Activated naive CD4-positive, alpha-beta T cell treated with anti-CD3 and anti-CD28 coated beads, Interleukin-2, amount 10 ng/mL, durations not matched to agents 7 days and 5 days (primary cell): Measurements from ENCODE around the gene MIB1.

Experiments
- CTCF ChIA-PET: fragments of 350-600 bp; sonication (Branson Sonifier 250); formaldehyde crosslinking; loops from one replicate; lab custom pipeline; 2021; ENCODE audit warnings: antibody characterized with exemption; lab: Charles Lee
- DNase-seq: peaks from one replicate; pipeline ENCODE4 v3.0.0-alpha.2; 2020
- H3K27ac Mint-ChIP-seq: one replicate; pipeline ENCODE4 v1.8.0; 2021; ENCODE audit warnings: mild to moderate bottlenecking, moderate library complexity, mixed read lengths
- H3K27me3 Mint-ChIP-seq: one replicate; pipeline ENCODE4 v1.8.0; 2021; ENCODE audit warnings: mild to moderate bottlenecking, mixed read lengths
- H3K36me3 Mint-ChIP-seq: one replicate; pipeline ENCODE4 v1.8.0; 2021; ENCODE audit warnings: mixed read lengths
- H3K4me1 Mint-ChIP-seq: one replicate; pipeline ENCODE4 v1.8.0; 2021; ENCODE audit warnings: mixed read lengths
- H3K4me3 Mint-ChIP-seq: one replicate; pipeline ENCODE4 v1.8.0; 2021; ENCODE audit warnings: mild to moderate bottlenecking, moderate library complexity, mixed read lengths
- H3K9me3 Mint-ChIP-seq: one replicate; pipeline ENCODE4 v1.8.0; 2021; ENCODE audit warnings: mixed read lengths

MIB1 gene

GRCh38 chr18:21808185-21808584 is 67.6 kb downstream of the MIB1 start:
- CTCF ChIA-PET, result no interaction called here
- no peaks in the 10 kb centered on the region for H3K27me3 Mint-ChIP-seq
- peaks cover 41% of the 10 kb centered on the region for H3K36me3 Mint-ChIP-seq
- H3K4me1 Mint-ChIP-seq, result no peaks in the 10 kb centered on the region
- H3K4me3 Mint-ChIP-seq, result no peak overlapping the region
- peaks cover 9% of the 10 kb centered on the region for H3K9me3 Mint-ChIP-seq
- H3K27ac Mint-ChIP-seq, result no peak overlapping the region
- no peak for DNase-seq

GRCh38 chr18:21809725-21810124 is 69.1 kb downstream of the MIB1 start:
- no peak overlapping the region for H3K27ac Mint-ChIP-seq
- CTCF ChIA-PET, result no interaction called here
- H3K9me3 Mint-ChIP-seq, result peaks cover 9% of the 10 kb centered on the region
- no peak for DNase-seq
- H3K27me3 Mint-ChIP-seq, result no peaks in the 10 kb centered on the region
- peaks cover 41% of the 10 kb centered on the region for H3K36me3 Mint-ChIP-seq
- no peak overlapping the region for H3K4me3 Mint-ChIP-seq
- H3K4me1 Mint-ChIP-seq, result no peaks in the 10 kb centered on the region

- Mint-ChIP-seq H3K27me3 (no peaks in the 10 kb centered on the region), H3K36me3 (peaks cover 29% of the 10 kb centered on the region)
- CTCF ChIA-PET, result no interaction called here
Observed at GRCh38 chr18:21815101-21815500, 74.5 kb downstream of the MIB1 start.

GRCh38 chr18:21820033-21820810 is 79.6 kb downstream of the MIB1 start:
- no peak overlapping the region for H3K4me3 Mint-ChIP-seq
- DNase-seq, result no peak
- H3K27me3 Mint-ChIP-seq, result no peaks in the 10 kb centered on the region
- H3K4me1 Mint-ChIP-seq, result no peaks in the 10 kb centered on the region
- H3K36me3 Mint-ChIP-seq, result peaks cover 20% of the 10 kb centered on the region
- no peaks in the 10 kb centered on the region for H3K9me3 Mint-ChIP-seq
- CTCF ChIA-PET, result interaction anchor here (0.9 to 1.4 kb wide), 4 partner anchors 8 to 73 kb away, joined by 3 to 4 read pairs (median 3); no protein-coding TSS in a partner anchor
- H3K27ac Mint-ChIP-seq, result no peak overlapping the region

More at GRCh38 chr18:21815101-21815500, 74.5 kb downstream of the MIB1 start:
- no peak overlapping the region for H3K27ac Mint-ChIP-seq
- H3K4me1 Mint-ChIP-seq, result no peaks in the 10 kb centered on the region
- peaks cover 2% of the 10 kb centered on the region for H3K9me3 Mint-ChIP-seq
- no peak overlapping the region for H3K4me3 Mint-ChIP-seq
- no peak for DNase-seq

- no peak for DNase-seq
- CTCF ChIA-PET, result interaction anchor here (1.2 to 1.4 kb wide), 2 partner anchors 8 to 10 kb away, joined by 3 to 4 read pairs; no protein-coding TSS in a partner anchor
- H3K4me3 Mint-ChIP-seq, result no peak overlapping the region
Observed at GRCh38 chr18:21820811-21821143, 80.2 kb downstream of the MIB1 start.

GRCh38 chr18:21823848-21824247 is 83.3 kb downstream of the MIB1 start:
- no peaks in the 10 kb centered on the region for H3K4me1 Mint-ChIP-seq
- no peak for DNase-seq
- no peaks in the 10 kb centered on the region for H3K27me3 Mint-ChIP-seq
- H3K27ac Mint-ChIP-seq, result no peak overlapping the region
- no peak overlapping the region for H3K4me3 Mint-ChIP-seq
- H3K9me3 Mint-ChIP-seq, result no peaks in the 10 kb centered on the region
- CTCF ChIA-PET, result no interaction called here
- H3K36me3 Mint-ChIP-seq, result peaks cover 9% of the 10 kb centered on the region

More at GRCh38 chr18:21820811-21821143, 80.2 kb downstream of the MIB1 start:
- H3K27ac Mint-ChIP-seq, result no peak overlapping the region
- H3K27me3 Mint-ChIP-seq, result no peaks in the 10 kb centered on the region
- H3K9me3 Mint-ChIP-seq, result no peaks in the 10 kb centered on the region
- no peaks in the 10 kb centered on the region for H3K4me1 Mint-ChIP-seq
- H3K36me3 Mint-ChIP-seq, result peaks cover 18% of the 10 kb centered on the region

GRCh38 chr18:21826196-21826595 is 85.6 kb downstream of the MIB1 start:
- peaks cover 6% of the 10 kb centered on the region for H3K36me3 Mint-ChIP-seq
- CTCF ChIA-PET, result interaction anchor here (0.6 kb wide), 1 partner anchor 46 kb away, joined by 3 read pairs; no protein-coding TSS in a partner anchor
- H3K4me3 Mint-ChIP-seq, result no peak overlapping the region
- no peak overlapping the region for H3K27ac Mint-ChIP-seq
- DNase-seq, result no peak
- no peaks in the 10 kb centered on the region for H3K9me3 Mint-ChIP-seq
- no peaks in the 10 kb centered on the region for H3K27me3 Mint-ChIP-seq
- no peaks in the 10 kb centered on the region for H3K4me1 Mint-ChIP-seq

- peaks cover 5% of the 10 kb centered on the region for H3K36me3 Mint-ChIP-seq
- H3K9me3 Mint-ChIP-seq, result no peaks in the 10 kb centered on the region
Observed at GRCh38 chr18:21826641-21827302, 86.2 kb downstream of the MIB1 start.

GRCh38 chr18:21830532-21830931 is 89.9 kb downstream of the MIB1 start:
- H3K9me3 Mint-ChIP-seq, result no peaks in the 10 kb centered on the region
- no peaks in the 10 kb centered on the region for H3K27me3 Mint-ChIP-seq
- H3K4me1 Mint-ChIP-seq, result no peaks in the 10 kb centered on the region
- no peak overlapping the region for H3K27ac Mint-ChIP-seq
- no peak for DNase-seq
- CTCF ChIA-PET, result interaction anchor here (1.1 kb wide), 1 partner anchor 10 kb away, joined by 4 read pairs; no protein-coding TSS in a partner anchor
- H3K36me3 Mint-ChIP-seq, result peaks cover 2% of the 10 kb centered on the region
- H3K4me3 Mint-ChIP-seq, result no peak overlapping the region

More at GRCh38 chr18:21826641-21827302, 86.2 kb downstream of the MIB1 start:
- H3K27ac Mint-ChIP-seq, result no peak overlapping the region
- CTCF ChIA-PET, result no interaction called here
- DNase-seq, result no peak
- no peaks in the 10 kb centered on the region for H3K4me1 Mint-ChIP-seq
- H3K27me3 Mint-ChIP-seq, result no peaks in the 10 kb centered on the region
- H3K4me3 Mint-ChIP-seq, result no peak overlapping the region

GRCh38 chr18:21831413-21831831 is 90.8 kb downstream of the MIB1 start:
- DNase-seq, result no peak
- no peaks in the 10 kb centered on the region for H3K4me1 Mint-ChIP-seq
- peaks cover 2% of the 10 kb centered on the region for H3K36me3 Mint-ChIP-seq
- H3K27ac Mint-ChIP-seq, result no peak overlapping the region
- H3K9me3 Mint-ChIP-seq, result no peaks in the 10 kb centered on the region
- H3K4me3 Mint-ChIP-seq, result no peak overlapping the region
- no peaks in the 10 kb centered on the region for H3K27me3 Mint-ChIP-seq
- CTCF ChIA-PET, result no interaction called here

GRCh38 chr18:21833604-21834298 is 93.2 kb downstream of the MIB1 start:
- CTCF ChIA-PET, result no interaction called here
- H3K4me1 Mint-ChIP-seq, result no peaks in the 10 kb centered on the region
- peaks cover 4% of the 10 kb centered on the region for H3K36me3 Mint-ChIP-seq
- DNase-seq, result no peak
- H3K4me3 Mint-ChIP-seq, result no peak overlapping the region
- H3K9me3 Mint-ChIP-seq, result no peaks in the 10 kb centered on the region
- no peak overlapping the region for H3K27ac Mint-ChIP-seq
- H3K27me3 Mint-ChIP-seq, result no peaks in the 10 kb centered on the region

GRCh38 chr18:21834299-21834660 is 93.7 kb downstream of the MIB1 start:
- no peaks in the 10 kb centered on the region for H3K27me3 Mint-ChIP-seq
- no peak overlapping the region for H3K27ac Mint-ChIP-seq
- CTCF ChIA-PET, result no interaction called here
- no peak overlapping the region for H3K4me3 Mint-ChIP-seq
- H3K36me3 Mint-ChIP-seq, result peaks cover 7% of the 10 kb centered on the region
- H3K4me1 Mint-ChIP-seq, result no peaks in the 10 kb centered on the region
- no peak for DNase-seq
- no peaks in the 10 kb centered on the region for H3K9me3 Mint-ChIP-seq

GRCh38 chr18:21841570-21841969 is 101.0 kb downstream of the MIB1 start:
- Mint-ChIP-seq H3K27me3 (no peaks in the 10 kb centered on the region), H3K4me1 (no peaks in the 10 kb centered on the region), H3K9me3 (no peaks in the 10 kb centered on the region), H3K36me3 (peaks cover 26% of the 10 kb centered on the region), H3K27ac (no peak overlapping the region), H3K4me3 (no peak overlapping the region)
- CTCF ChIA-PET, result no interaction called here
- no peak for DNase-seq

- H3K9me3 Mint-ChIP-seq, result no peaks in the 10 kb centered on the region
- H3K36me3 Mint-ChIP-seq, result peaks cover 28% of the 10 kb centered on the region
- no peak overlapping the region for H3K27ac Mint-ChIP-seq
- H3K4me3 Mint-ChIP-seq, result no peak overlapping the region
- no peak for DNase-seq
- H3K4me1 Mint-ChIP-seq, result no peaks in the 10 kb centered on the region
- H3K27me3 Mint-ChIP-seq, result no peaks in the 10 kb centered on the region
- CTCF ChIA-PET, result no interaction called here
Observed at GRCh38 chr18:21843341-21843740, 102.7 kb downstream of the MIB1 start.
